Endothelial cell (in vitro differentiated cells): ENCODE results near the gene TAF11L12. TPM values are rescaled to one million over a fixed set of nuclear protein-coding genes. Genes with fewer than 3 reads are reported as not detected.
"Not testable (repeated sequence)": the region's sequence is repeated elsewhere in the genome, so short reads cannot be mapped to it uniquely, and the experiment has no call there.

Experiments used
- DNase-seq: peaks from one replicate; pipeline ENCODE4 v3.0.0; 2021; ENCODE audit warnings: low spot score
- H3K27ac Mint-ChIP-seq: one replicate; pipeline ENCODE4 v1.8.0; 2021; ENCODE audit warnings: mixed read lengths, inconsistent platforms; ENCODE audit not compliant: unreplicated experiment
- H3K27me3 Mint-ChIP-seq: one replicate; pipeline ENCODE4 v1.8.0; 2021; ENCODE audit warnings: mild to moderate bottlenecking, moderate library complexity, mixed read lengths, inconsistent platforms; ENCODE audit not compliant: unreplicated experiment
- H3K36me3 Mint-ChIP-seq: one replicate; pipeline ENCODE4 v1.8.0; 2021; ENCODE audit warnings: mild to moderate bottlenecking, low read depth, mixed read lengths, inconsistent platforms; ENCODE audit not compliant: unreplicated experiment
- H3K4me1 Mint-ChIP-seq: one replicate; pipeline ENCODE4 v1.8.0; 2021; ENCODE audit warnings: mild to moderate bottlenecking, mixed read lengths, inconsistent platforms; ENCODE audit not compliant: unreplicated experiment
- H3K4me3 Mint-ChIP-seq: one replicate; pipeline ENCODE4 v1.8.0; 2021; ENCODE audit warnings: mild to moderate bottlenecking, mixed read lengths, inconsistent platforms; ENCODE audit not compliant: unreplicated experiment
- H3K9me3 Mint-ChIP-seq: one replicate; pipeline ENCODE4 v1.8.0; 2021; ENCODE audit warnings: mixed read lengths, inconsistent platforms; ENCODE audit not compliant: unreplicated experiment
- CTCF ChIP-seq: fragments of 200-600 bp; sonication (generic); IDR thresholded peaks from one replicate; pipeline ENCODE4 v1.5.0; 2021; ENCODE audit warnings: antibody characterized with exemption; ENCODE audit not compliant: unreplicated experiment
- total RNA-seq: library from RNA; stranded (reverse); fragmentation: NEBNext Ultra II Directional; extraction: Animal tissue kit (Norgen Biotek cat#: 25700); gene quantifications from one replicate; pipeline ENCODE4 v1.2.1, GENCODE V29; 2021; ENCODE audit not compliant: unreplicated experiment

The TAF11L12 gene
- total RNA-seq, 1 donor from 2014 or later: not detected

- no peaks in the 10 kb centered on the region for H3K4me1 Mint-ChIP-seq
- H3K4me3 Mint-ChIP-seq: no peak within 1 kb of the TSS
- no peaks in the 10 kb centered on the region for H3K27me3 Mint-ChIP-seq
- no peak within 1 kb of the TSS for H3K27ac Mint-ChIP-seq
- H3K9me3 Mint-ChIP-seq: no peaks in the 10 kb centered on the region
- no peak for TF ChIP-seq CTCF
- no peak for DNase-seq
- H3K36me3 Mint-ChIP-seq: no peaks in the 10 kb centered on the region
Measured at GRCh38 chr5:17634160-17634559, 24.0 kb downstream of the TAF11L12 start, which contains the start of gene TAF11L14. TAF11L14 (plus strand) TSS chr5:17634460.

DNA sequence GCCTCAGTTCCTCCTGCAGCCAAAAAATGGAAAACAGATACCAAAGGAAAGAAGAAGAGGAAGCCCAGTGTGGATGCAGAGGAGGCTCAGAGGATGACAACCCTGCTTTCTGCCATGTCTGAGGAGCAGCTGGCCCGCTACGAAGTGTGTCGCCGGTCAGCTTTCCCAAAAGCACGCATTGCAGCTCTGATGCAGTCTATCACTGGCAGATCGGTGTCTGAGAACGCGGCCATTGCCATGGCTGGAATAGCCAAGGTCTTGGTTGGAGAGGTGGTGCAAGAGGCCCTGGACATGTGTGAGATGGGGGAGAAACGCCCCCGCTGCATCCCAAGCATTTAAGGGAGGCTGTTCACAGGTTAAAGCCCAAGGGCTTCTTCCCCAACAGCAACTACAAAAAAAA is 39.0 kb downstream of the TAF11L12 start:
- not testable (repeated sequence) for DNase-seq, H3K36me3 Mint-ChIP-seq, H3K4me1 Mint-ChIP-seq, H3K27me3 Mint-ChIP-seq, H3K27ac Mint-ChIP-seq, H3K4me3 Mint-ChIP-seq, H3K9me3 Mint-ChIP-seq

- not testable (repeated sequence) for H3K9me3 Mint-ChIP-seq, H3K36me3 Mint-ChIP-seq, H3K27me3 Mint-ChIP-seq, H3K27ac Mint-ChIP-seq, H3K4me3 Mint-ChIP-seq, H3K4me1 Mint-ChIP-seq, DNase-seq
Measured at GRCh38 chr5:17655201-17655759, 45.1 kb downstream of the TAF11L12 start.

DNA sequence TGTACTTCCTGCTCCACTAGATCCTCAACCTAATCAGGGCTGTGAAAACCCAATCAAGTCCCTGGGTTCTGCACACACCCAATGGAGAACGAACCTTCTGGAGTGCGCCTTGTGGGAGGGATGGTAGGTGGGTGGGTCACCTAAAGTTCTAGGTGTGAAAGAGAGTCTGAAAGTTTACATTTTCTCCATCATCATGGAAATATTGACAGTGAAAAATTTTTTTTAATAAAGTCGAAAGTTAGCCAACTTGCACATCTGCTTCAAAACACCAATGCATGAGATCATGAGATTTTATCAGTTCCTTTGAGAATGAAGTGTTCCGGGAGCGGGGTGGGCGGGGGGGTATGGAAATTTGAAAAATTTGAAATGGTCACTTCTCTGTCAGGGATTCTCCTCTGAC is 45.7 kb downstream of the TAF11L12 start:
- Mint-ChIP-seq H3K27me3 (no peaks in the 10 kb centered on the region), H3K27ac (no peak overlapping the region), H3K9me3 (no peaks in the 10 kb centered on the region), H3K36me3 (no peaks in the 10 kb centered on the region), H3K4me3 (no peak overlapping the region), H3K4me1 (no peaks in the 10 kb centered on the region)
- no peak for TF ChIP-seq CTCF
- DNase-seq: no peak

Other genes with a start within 250 kb of the TAF11L12 start
- not detected for gene TAF11L2, start 112.2 kb upstream of the TAF11L12 start, total RNA-seq
- not detected for gene TAF11L3, start 92.0 kb upstream of the TAF11L12 start, total RNA-seq
- not detected for gene TAF11L4, start 88.6 kb upstream of the TAF11L12 start, total RNA-seq
- gene TAF11L5, start 85.2 kb upstream of the TAF11L12 start, total RNA-seq: not detected
- not detected for gene TAF11L6, start 81.7 kb upstream of the TAF11L12 start, total RNA-seq
- not detected for gene TAF11L7, start 24.6 kb upstream of the TAF11L12 start, total RNA-seq
- not detected for gene TAF11L8, start 19.4 kb upstream of the TAF11L12 start, total RNA-seq
- not detected for gene TAF11L9, start 16.0 kb upstream of the TAF11L12 start, total RNA-seq
- not detected for gene TAF11L10, start 12.6 kb upstream of the TAF11L12 start, total RNA-seq
- gene TAF11L11, start 6.2 kb upstream of the TAF11L12 start, total RNA-seq: not detected
- not detected for gene TAF11L13, start 21.7 kb downstream of the TAF11L12 start, total RNA-seq
- not detected for gene TAF11L14, start 24.1 kb downstream of the TAF11L12 start, total RNA-seq